MM.1S (cell line): ENCODE results near the gene FRMD4B.

Source experiments
- EZH2 ChIP-seq: fragments of 300-600 bp; sonication (generic); optimal IDR thresholded peaks from 2 replicates; pipeline ENCODE3; 2017; ENCODE audit warnings: low read depth, mild to moderate bottlenecking, antibody characterized with exemption, low read length, mixed read lengths
- EZH2phosphoT487 ChIP-seq: fragments of 300-600 bp; sonication (generic); IDR thresholded peaks from 2 replicates; pipeline ENCODE4 v1.6.1; 2018; ENCODE audit warnings: antibody characterized with exemption, low read length
- TF ChIP-seq, protein P1 (sequence below): fragments of 300-600 bp; sonication (generic); IDR thresholded peaks from 2 replicates; pipeline ENCODE4 v1.5.1; 2016; ENCODE audit warnings: antibody characterized with exemption, low read length, mixed read lengths

DNA sequence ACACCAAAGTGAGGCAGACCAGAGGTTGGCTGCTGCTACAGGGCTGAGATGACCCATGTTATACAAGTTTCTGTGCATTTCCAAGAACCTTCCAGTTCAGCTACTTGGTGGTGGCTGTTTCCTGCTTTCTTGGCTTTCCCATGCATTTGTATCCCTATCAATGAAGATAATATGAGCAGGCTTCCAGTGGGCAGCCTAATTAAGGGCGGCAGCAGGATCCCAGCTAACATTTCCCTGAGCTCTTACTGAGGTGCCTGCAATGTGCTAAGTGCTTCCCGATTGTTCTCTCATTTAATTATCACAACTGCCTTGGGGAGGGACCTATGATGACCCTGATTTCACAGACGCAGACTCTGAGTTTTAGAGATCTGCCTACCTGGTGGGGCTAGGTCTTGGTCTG, 95.5 kb downstream of the FRMD4B start:
- TF ChIP-seq, protein P1, sequence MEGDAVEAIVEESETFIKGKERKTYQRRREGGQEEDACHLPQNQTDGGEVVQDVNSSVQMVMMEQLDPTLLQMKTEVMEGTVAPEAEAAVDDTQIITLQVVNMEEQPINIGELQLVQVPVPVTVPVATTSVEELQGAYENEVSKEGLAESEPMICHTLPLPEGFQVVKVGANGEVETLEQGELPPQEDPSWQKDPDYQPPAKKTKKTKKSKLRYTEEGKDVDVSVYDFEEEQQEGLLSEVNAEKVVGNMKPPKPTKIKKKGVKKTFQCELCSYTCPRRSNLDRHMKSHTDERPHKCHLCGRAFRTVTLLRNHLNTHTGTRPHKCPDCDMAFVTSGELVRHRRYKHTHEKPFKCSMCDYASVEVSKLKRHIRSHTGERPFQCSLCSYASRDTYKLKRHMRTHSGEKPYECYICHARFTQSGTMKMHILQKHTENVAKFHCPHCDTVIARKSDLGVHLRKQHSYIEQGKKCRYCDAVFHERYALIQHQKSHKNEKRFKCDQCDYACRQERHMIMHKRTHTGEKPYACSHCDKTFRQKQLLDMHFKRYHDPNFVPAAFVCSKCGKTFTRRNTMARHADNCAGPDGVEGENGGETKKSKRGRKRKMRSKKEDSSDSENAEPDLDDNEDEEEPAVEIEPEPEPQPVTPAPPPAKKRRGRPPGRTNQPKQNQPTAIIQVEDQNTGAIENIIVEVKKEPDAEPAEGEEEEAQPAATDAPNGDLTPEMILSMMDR: no peak
- TF ChIP-seq EZH2 (no peak), EZH2phosphoT487 (no peak)
